ENCODE results near the gene CTAG2. TPM values are rescaled to one million over a fixed set of nuclear protein-coding genes. Genes with fewer than 3 reads are reported as not detected.
"Not testable (repeated sequence)": the region's sequence is repeated elsewhere in the genome, so short reads cannot be mapped to it uniquely, and the experiment has no call there.

The CTAG2 gene
- total and polyA plus RNA-seq, 2 donors (not counting 1 experiment from before 2014, with no cell fraction given) = not detected

- WGBS (ENCODE audit: insufficient coverage) = no CpG with 5 or more reads among the region's 3 CpGs
- ChIA-PET CTCF (no interaction called here), POLR2A (no interaction called here)
- TF ChIP-seq EZH2 (IDR thresholded peaks at IDR 0.05; ENCODE audit: borderline replicate concordance, insufficient read depth, low read depth, low read length, poor library complexity, severe bottlenecking) = no peak
- Mint-ChIP-seq H3K4me3 (no peak overlapping the region), H3K9me3 (ENCODE audit: insufficient read depth) (no peaks in the 10 kb centered on the region), H3K27me3 (no peaks in the 10 kb centered on the region), H3K27ac (no peak overlapping the region), H3K4me1 (peaks cover 10% of the 10 kb centered on the region)
- no peak overlapping the region for H3K4me2 ChIP-seq (replicated peaks; ENCODE audit: low read depth, low read length, poor library complexity, severe bottlenecking)
- H3K4me3 ChIP-seq (ENCODE audit: control extremely low read depth in 1 of 5, extremely low read depth in 1 of 5, insufficient read depth in 1 of 5, low read depth in 2 of 5, low read length in 4 of 5) = no peak overlapping the region
- no peak overlapping the region for H3K27ac ChIP-seq (ENCODE audit: low read length in 2 of 2)
- no peak overlapping the region for H3K9ac ChIP-seq (ENCODE audit: low read length)
- intact Hi-C loops (cut with micrococcal nuclease) = no loop called here
- H3K9me3 ChIP-seq (ENCODE audit: control extremely low read depth in 1 of 3, control insufficient read depth in 2 of 3, insufficient read depth in 1 of 3, low read length in 2 of 3) = no peaks in the 10 kb centered on the region
- no peaks in the 10 kb centered on the region for H3K79me2 ChIP-seq (ENCODE audit: control insufficient read depth, insufficient read depth, low read length)
- peaks cover 0 to 22% of the 10 kb centered on the region in 2 experiments for H3K36me3 ChIP-seq (replicated peaks in 1 of 2; ENCODE audit: control extremely low read depth in 1 of 2, control insufficient read depth in 1 of 2, extremely low read depth in 1 of 2, insufficient read depth in 2 of 2, low read length in 1 of 2)
- peaks cover 5 to 9% of the 10 kb centered on the region in 2 donors for H3K4me1 ChIP-seq (ENCODE audit: control insufficient read depth in 2 of 2, insufficient read depth in 2 of 2, low read length in 2 of 2)
- DNase-seq (no peak), ATAC-seq (ENCODE audit: low read depth) (no peak)
- no peaks in the 10 kb centered on the region for H4K20me1 ChIP-seq (ENCODE audit: control insufficient read depth, insufficient read depth, low read length, poor library complexity, severe bottlenecking)
- H3K27me3 ChIP-seq (replicated peaks in 1 of 4; ENCODE audit: control extremely low read depth in 1 of 4, control insufficient read depth in 3 of 4, insufficient read depth in 4 of 4, low read length in 3 of 4) = no peaks in the 10 kb centered on the region
- no peak overlapping the region for H2AFZ ChIP-seq (ENCODE audit: insufficient read depth, low read depth, low read length, poor library complexity, severe bottlenecking)
Measured at GRCh38 chrX:154693394-154693793, 40.0 kb upstream of the CTAG2 start.

- H3K4me3 Mint-ChIP-seq; H3K4me3 ChIP-seq (ENCODE audit: control extremely low read depth in 1 of 5, extremely low read depth in 1 of 5, insufficient read depth in 1 of 5, low read depth in 2 of 5, low read length in 4 of 5); H3K27me3 Mint-ChIP-seq; POLR2A ChIA-PET; intact Hi-C loops (cut with micrococcal nuclease); H4K20me1 ChIP-seq (ENCODE audit: control insufficient read depth, insufficient read depth, low read length, poor library complexity, severe bottlenecking); CTCF ChIA-PET; ATAC-seq (ENCODE audit: low read depth); H3K4me1 ChIP-seq (ENCODE audit: control insufficient read depth in 2 of 2, insufficient read depth in 2 of 2, low read length in 2 of 2); H3K36me3 ChIP-seq (replicated peaks in 1 of 2; ENCODE audit: control extremely low read depth in 1 of 2, control insufficient read depth in 1 of 2, extremely low read depth in 1 of 2, insufficient read depth in 2 of 2, low read length in 1 of 2); H3K27ac ChIP-seq (ENCODE audit: low read length in 2 of 2); H3K9ac ChIP-seq (ENCODE audit: low read length); H3K9me3 Mint-ChIP-seq (ENCODE audit: insufficient read depth); H3K27me3 ChIP-seq (replicated peaks in 1 of 4; ENCODE audit: control extremely low read depth in 1 of 4, control insufficient read depth in 3 of 4, insufficient read depth in 4 of 4, low read length in 3 of 4); H3K9me3 ChIP-seq (ENCODE audit: control extremely low read depth in 1 of 3, control insufficient read depth in 2 of 3, insufficient read depth in 1 of 3, low read length in 2 of 3); H3K4me1 Mint-ChIP-seq; H3K79me2 ChIP-seq (ENCODE audit: control insufficient read depth, insufficient read depth, low read length); H2AFZ ChIP-seq (ENCODE audit: insufficient read depth, low read depth, low read length, poor library complexity, severe bottlenecking); H3K4me2 ChIP-seq (replicated peaks; ENCODE audit: low read depth, low read length, poor library complexity, severe bottlenecking); DNase-seq; H3K27ac Mint-ChIP-seq: not testable (repeated sequence)
- WGBS (ENCODE audit: insufficient coverage) = no CpG with 5 or more reads among the region's 2 CpGs
Measured at GRCh38 chrX:154690438-154690837, 37.1 kb upstream of the CTAG2 start.

GRCh38 chrX:154672084-154672483 is 18.7 kb upstream of the CTAG2 start:
- ATAC-seq (ENCODE audit: low read depth); POLR2A ChIA-PET: not testable (repeated sequence)

GRCh38 chrX:154670848-154671247 is 17.5 kb upstream of the CTAG2 start:
- H3K27me3 ChIP-seq (replicated peaks in 1 of 4; ENCODE audit: control extremely low read depth in 1 of 4, control insufficient read depth in 3 of 4, insufficient read depth in 4 of 4, low read length in 3 of 4); H3K4me1 Mint-ChIP-seq; ATAC-seq (ENCODE audit: low read depth); H4K20me1 ChIP-seq (ENCODE audit: control insufficient read depth, insufficient read depth, low read length, poor library complexity, severe bottlenecking); DNase-seq; H3K36me3 ChIP-seq (replicated peaks in 1 of 2; ENCODE audit: control extremely low read depth in 1 of 2, control insufficient read depth in 1 of 2, extremely low read depth in 1 of 2, insufficient read depth in 2 of 2, low read length in 1 of 2); H3K27me3 Mint-ChIP-seq; H3K4me3 Mint-ChIP-seq; CTCF ChIA-PET; H3K79me2 ChIP-seq (ENCODE audit: control insufficient read depth, insufficient read depth, low read length); H3K27ac ChIP-seq (ENCODE audit: low read length in 2 of 2); H3K9me3 Mint-ChIP-seq (ENCODE audit: insufficient read depth); intact Hi-C loops (cut with micrococcal nuclease); H2AFZ ChIP-seq (ENCODE audit: insufficient read depth, low read depth, low read length, poor library complexity, severe bottlenecking); POLR2A ChIA-PET; H3K9me3 ChIP-seq (ENCODE audit: control extremely low read depth in 1 of 3, control insufficient read depth in 2 of 3, insufficient read depth in 1 of 3, low read length in 2 of 3); H3K9ac ChIP-seq (ENCODE audit: low read length); H3K4me3 ChIP-seq (ENCODE audit: control extremely low read depth in 1 of 5, extremely low read depth in 1 of 5, insufficient read depth in 1 of 5, low read depth in 2 of 5, low read length in 4 of 5); H3K4me2 ChIP-seq (replicated peaks; ENCODE audit: low read depth, low read length, poor library complexity, severe bottlenecking); H3K27ac Mint-ChIP-seq; H3K4me1 ChIP-seq (ENCODE audit: control insufficient read depth in 2 of 2, insufficient read depth in 2 of 2, low read length in 2 of 2): not testable (repeated sequence)
- 82% methylated on average over 3 of the region's 8 CpGs for WGBS (ENCODE audit: insufficient coverage)

More at GRCh38 chrX:154672084-154672483, 18.7 kb upstream of the CTAG2 start:
- H3K9me3 ChIP-seq (ENCODE audit: control extremely low read depth in 1 of 3, control insufficient read depth in 2 of 3, insufficient read depth in 1 of 3, low read length in 2 of 3); H3K4me1 ChIP-seq (ENCODE audit: control insufficient read depth in 2 of 2, insufficient read depth in 2 of 2, low read length in 2 of 2); H3K4me3 Mint-ChIP-seq; H3K27ac ChIP-seq (ENCODE audit: low read length in 2 of 2); H3K9ac ChIP-seq (ENCODE audit: low read length); H3K27me3 ChIP-seq (replicated peaks in 1 of 4; ENCODE audit: control extremely low read depth in 1 of 4, control insufficient read depth in 3 of 4, insufficient read depth in 4 of 4, low read length in 3 of 4); CTCF ChIA-PET; intact Hi-C loops (cut with micrococcal nuclease); H3K36me3 ChIP-seq (replicated peaks in 1 of 2; ENCODE audit: control extremely low read depth in 1 of 2, control insufficient read depth in 1 of 2, extremely low read depth in 1 of 2, insufficient read depth in 2 of 2, low read length in 1 of 2); H3K79me2 ChIP-seq (ENCODE audit: control insufficient read depth, insufficient read depth, low read length); H3K4me1 Mint-ChIP-seq; H3K27me3 Mint-ChIP-seq; H3K27ac Mint-ChIP-seq; H2AFZ ChIP-seq (ENCODE audit: insufficient read depth, low read depth, low read length, poor library complexity, severe bottlenecking); H4K20me1 ChIP-seq (ENCODE audit: control insufficient read depth, insufficient read depth, low read length, poor library complexity, severe bottlenecking); H3K9me3 Mint-ChIP-seq (ENCODE audit: insufficient read depth); H3K4me3 ChIP-seq (ENCODE audit: control extremely low read depth in 1 of 5, extremely low read depth in 1 of 5, insufficient read depth in 1 of 5, low read depth in 2 of 5, low read length in 4 of 5); DNase-seq; H3K4me2 ChIP-seq (replicated peaks; ENCODE audit: low read depth, low read length, poor library complexity, severe bottlenecking): not testable (repeated sequence)

Data from B cell (primary cell).